ENCODE results near the gene CELSR2. TPM values are rescaled to one million over a fixed set of nuclear protein-coding genes. Genes with fewer than 3 reads are reported as not detected.
A peak's percentile ranks its signal among the peaks of the same experiment; 100 is the strongest.

Gene CELSR2
- total and polyA plus RNA-seq, 2 experiments from 2014 or later: 11.2 to 35.1 TPM

DNA sequence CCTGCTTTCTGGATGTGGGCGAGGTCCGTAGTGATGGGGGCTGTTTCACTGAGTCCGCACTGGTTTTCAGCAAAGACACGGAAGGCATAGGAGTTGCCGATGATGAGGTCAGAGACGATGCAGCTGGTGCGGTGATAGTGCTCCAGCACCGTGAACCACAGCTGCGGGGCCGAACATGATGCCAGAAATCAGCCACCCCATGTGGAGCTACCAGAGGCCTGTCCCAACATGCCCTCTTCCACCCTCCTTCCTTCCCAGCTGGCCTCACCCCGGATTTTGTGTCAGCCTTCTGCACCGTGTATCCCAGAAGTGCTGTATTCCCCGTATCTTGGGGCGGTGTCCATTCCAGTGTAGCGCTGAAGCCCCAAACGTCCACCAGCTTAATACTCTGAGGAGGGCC, 47.4 kb downstream of the CELSR2 start (continued):
- TF ChIP-seq, protein P1, sequence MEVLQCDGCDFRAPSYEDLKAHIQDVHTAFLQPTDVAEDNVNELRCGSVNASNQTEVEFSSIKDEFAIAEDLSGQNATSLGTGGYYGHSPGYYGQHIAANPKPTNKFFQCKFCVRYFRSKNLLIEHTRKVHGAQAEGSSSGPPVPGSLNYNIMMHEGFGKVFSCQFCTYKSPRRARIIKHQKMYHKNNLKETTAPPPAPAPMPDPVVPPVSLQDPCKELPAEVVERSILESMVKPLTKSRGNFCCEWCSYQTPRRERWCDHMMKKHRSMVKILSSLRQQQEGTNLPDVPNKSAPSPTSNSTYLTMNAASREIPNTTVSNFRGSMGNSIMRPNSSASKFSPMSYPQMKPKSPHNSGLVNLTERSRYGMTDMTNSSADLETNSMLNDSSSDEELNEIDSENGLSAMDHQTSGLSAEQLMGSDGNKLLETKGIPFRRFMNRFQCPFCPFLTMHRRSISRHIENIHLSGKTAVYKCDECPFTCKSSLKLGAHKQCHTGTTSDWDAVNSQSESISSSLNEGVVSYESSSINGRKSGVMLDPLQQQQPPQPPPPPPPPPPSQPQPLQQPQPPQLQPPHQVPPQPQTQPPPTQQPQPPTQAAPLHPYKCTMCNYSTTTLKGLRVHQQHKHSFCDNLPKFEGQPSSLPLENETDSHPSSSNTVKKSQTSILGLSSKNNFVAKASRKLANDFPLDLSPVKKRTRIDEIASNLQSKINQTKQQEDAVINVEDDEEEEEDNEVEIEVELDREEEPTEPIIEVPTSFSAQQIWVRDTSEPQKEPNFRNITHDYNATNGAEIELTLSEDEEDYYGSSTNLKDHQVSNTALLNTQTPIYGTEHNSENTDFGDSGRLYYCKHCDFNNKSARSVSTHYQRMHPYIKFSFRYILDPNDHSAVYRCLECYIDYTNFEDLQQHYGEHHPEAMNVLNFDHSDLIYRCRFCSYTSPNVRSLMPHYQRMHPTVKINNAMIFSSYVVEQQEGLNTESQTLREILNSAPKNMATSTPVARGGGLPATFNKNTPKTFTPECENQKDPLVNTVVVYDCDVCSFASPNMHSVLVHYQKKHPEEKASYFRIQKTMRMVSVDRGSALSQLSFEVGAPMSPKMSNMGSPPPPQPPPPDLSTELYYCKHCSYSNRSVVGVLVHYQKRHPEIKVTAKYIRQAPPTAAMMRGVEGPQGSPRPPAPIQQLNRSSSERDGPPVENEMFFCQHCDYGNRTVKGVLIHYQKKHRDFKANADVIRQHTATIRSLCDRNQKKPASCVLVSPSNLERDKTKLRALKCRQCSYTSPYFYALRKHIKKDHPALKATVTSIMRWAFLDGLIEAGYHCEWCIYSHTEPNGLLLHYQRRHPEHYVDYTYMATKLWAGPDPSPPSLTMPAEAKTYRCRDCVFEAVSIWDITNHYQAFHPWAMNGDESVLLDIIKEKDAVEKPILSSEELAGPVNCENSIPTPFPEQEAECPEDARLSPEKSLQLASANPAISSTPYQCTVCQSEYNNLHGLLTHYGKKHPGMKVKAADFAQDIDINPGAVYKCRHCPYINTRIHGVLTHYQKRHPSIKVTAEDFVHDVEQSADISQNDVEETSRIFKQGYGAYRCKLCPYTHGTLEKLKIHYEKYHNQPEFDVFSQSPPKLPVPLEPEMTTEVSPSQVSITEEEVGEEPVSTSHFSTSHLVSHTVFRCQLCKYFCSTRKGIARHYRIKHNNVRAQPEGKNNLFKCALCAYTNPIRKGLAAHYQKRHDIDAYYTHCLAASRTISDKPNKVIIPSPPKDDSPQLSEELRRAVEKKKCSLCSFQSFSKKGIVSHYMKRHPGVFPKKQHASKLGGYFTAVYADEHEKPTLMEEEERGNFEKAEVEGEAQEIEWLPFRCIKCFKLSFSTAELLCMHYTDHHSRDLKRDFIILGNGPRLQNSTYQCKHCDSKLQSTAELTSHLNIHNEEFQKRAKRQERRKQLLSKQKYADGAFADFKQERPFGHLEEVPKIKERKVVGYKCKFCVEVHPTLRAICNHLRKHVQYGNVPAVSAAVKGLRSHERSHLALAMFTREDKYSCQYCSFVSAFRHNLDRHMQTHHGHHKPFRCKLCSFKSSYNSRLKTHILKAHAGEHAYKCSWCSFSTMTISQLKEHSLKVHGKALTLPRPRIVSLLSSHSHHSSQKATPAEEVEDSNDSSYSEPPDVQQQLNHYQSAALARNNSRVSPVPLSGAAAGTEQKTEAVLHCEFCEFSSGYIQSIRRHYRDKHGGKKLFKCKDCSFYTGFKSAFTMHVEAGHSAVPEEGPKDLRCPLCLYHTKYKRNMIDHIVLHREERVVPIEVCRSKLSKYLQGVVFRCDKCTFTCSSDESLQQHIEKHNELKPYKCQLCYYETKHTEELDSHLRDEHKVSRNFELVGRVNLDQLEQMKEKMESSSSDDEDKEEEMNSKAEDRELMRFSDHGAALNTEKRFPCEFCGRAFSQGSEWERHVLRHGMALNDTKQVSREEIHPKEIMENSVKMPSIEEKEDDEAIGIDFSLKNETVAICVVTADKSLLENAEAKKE (CRISPR knock-in tag; IDR thresholded peaks at IDR 0.05): no peak

DNA sequence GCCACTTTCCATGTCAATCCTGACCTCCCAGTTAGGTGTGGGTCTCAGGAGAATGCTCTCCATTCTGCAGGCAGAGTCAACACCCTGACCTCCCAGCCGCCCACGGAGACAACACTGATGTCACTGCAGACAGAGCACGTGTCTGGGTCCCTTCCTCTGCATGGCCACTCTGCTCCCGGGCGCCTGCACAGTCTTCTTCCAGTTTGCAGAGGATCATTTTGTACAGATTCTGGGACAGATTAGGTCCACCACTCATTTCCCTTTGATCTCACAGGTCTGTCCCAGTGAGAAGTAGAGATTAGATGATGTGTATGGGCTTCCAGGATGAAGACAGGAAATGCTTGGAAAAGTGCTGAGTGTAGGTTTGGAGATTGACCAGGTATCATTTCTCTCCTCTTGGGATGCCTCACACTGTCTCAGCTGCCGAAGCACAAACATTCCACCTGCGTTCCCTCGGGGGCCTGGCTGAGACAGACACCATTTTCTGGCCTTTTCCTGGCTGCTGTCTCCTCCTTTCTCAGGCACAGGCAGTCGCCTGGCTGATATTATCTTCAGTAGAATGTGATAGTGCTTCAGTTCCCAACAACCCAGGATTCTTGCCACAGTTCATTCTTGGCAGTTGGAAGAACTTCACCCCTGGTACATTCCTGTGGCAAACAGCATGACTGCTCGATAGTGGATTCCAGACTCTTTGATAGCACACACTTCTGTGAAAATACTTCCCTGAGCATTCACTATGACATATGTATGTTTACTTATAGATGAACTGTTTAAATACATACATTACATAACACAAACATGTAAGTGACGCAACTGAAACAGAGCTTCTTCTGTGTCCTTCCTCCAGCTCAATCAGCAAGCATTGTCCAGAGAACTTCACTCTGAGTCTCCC, 49.6 kb downstream of the CELSR2 start:
- no peak for TF ChIP-seq EZH2phosphoT487 (IDR thresholded peaks at IDR 0.05; ENCODE audit: unreplicated experiment)
- TF ChIP-seq, protein P2, sequence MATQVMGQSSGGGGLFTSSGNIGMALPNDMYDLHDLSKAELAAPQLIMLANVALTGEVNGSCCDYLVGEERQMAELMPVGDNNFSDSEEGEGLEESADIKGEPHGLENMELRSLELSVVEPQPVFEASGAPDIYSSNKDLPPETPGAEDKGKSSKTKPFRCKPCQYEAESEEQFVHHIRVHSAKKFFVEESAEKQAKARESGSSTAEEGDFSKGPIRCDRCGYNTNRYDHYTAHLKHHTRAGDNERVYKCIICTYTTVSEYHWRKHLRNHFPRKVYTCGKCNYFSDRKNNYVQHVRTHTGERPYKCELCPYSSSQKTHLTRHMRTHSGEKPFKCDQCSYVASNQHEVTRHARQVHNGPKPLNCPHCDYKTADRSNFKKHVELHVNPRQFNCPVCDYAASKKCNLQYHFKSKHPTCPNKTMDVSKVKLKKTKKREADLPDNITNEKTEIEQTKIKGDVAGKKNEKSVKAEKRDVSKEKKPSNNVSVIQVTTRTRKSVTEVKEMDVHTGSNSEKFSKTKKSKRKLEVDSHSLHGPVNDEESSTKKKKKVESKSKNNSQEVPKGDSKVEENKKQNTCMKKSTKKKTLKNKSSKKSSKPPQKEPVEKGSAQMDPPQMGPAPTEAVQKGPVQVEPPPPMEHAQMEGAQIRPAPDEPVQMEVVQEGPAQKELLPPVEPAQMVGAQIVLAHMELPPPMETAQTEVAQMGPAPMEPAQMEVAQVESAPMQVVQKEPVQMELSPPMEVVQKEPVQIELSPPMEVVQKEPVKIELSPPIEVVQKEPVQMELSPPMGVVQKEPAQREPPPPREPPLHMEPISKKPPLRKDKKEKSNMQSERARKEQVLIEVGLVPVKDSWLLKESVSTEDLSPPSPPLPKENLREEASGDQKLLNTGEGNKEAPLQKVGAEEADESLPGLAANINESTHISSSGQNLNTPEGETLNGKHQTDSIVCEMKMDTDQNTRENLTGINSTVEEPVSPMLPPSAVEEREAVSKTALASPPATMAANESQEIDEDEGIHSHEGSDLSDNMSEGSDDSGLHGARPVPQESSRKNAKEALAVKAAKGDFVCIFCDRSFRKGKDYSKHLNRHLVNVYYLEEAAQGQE (IDR thresholded peaks at IDR 0.05; ENCODE audit: unreplicated experiment): no peak
- Mint-ChIP-seq H3K4me3 (no peak overlapping the region), H3K27me3 (ENCODE audit: insufficient read depth, low read depth, poor library complexity) (peaks cover 10% of the 10 kb centered on the region), H3K36me3 (ENCODE audit: low read depth) (no peaks in the 10 kb centered on the region), H3K4me1 (peaks cover 9% of the 10 kb centered on the region), H3K27ac (no peak overlapping the region), H3K9me3 (no peaks in the 10 kb centered on the region)
- Histone ChIP-seq H3K9me2 (ENCODE audit: insufficient read depth) (no peaks in the 10 kb centered on the region), H2AFZ (0 out of 2 replicates have a peak overlapping the region, but pooled peaks have one; percentile 23), H3K27ac (ENCODE audit: low read depth) (no peak overlapping the region), H3K4me2 (no peak overlapping the region), H3F3A (replicated peaks; ENCODE audit: low read depth) (no peaks in the 10 kb centered on the region), H3K4me1 (ENCODE audit: insufficient read depth) (no peaks in the 10 kb centered on the region), H3K4me3 (no peak overlapping the region), H3K36me3 (ENCODE audit: insufficient read depth) (no peaks in the 10 kb centered on the region), H4K20me1 (replicated peaks; ENCODE audit: insufficient read depth) (no peaks in the 10 kb centered on the region), H3K79me2 (replicated peaks; ENCODE audit: insufficient read depth) (no peaks in the 10 kb centered on the region), H3K27me3 (ENCODE audit: insufficient read depth) (no peaks in the 10 kb centered on the region)
- ATAC-seq: no peak
- no peak for DNase-seq (ENCODE audit: low spot score)
